SW480 (cell line): ENCODE measurements around the gene SPNS3.
A peak's percentile ranks its signal among the peaks of the same experiment; 100 is the strongest.

ENCODE experiments used
- DNase-seq: peaks from one replicate; pipeline ENCODE4 v3.0.0-alpha.2; 2016; ENCODE audit warnings: low spot score

The SPNS3 gene

GRCh38 chr17:4433515-4434031 is at the start of gene SPNS3:
TSS of gene SPNS3 (plus strand) at chr17:4433940. CDS start at chr17:4433968, 28 bp downstream.
- DNase-seq = peak; percentile 14

GRCh38 chr17:4386406-4386805 is 47.3 kb upstream of the SPNS3 start:
- no peak for DNase-seq

- DNase-seq = no peak
These were observed 46.6 kb upstream of the SPNS3 start for GRCh38 chr17:4387137-4387536.

- no peak for DNase-seq
These were observed 44.7 kb upstream of the SPNS3 start for GRCh38 chr17:4389079-4389478.

GRCh38 chr17:4393806-4394205 is 39.9 kb upstream of the SPNS3 start:
- no peak for DNase-seq

- DNase-seq = peak; percentile 68
These were observed 39.3 kb upstream of the SPNS3 start for GRCh38 chr17:4394208-4395110.

GRCh38 chr17:4395111-4395478 is 38.6 kb upstream of the SPNS3 start:
- no peak for DNase-seq

- DNase-seq = no peak
These were observed 35.9 kb upstream of the SPNS3 start for GRCh38 chr17:4397840-4398239.

GRCh38 chr17:4405038-4405669 is 28.6 kb upstream of the SPNS3 start:
- no peak for DNase-seq

- DNase-seq = no peak
These were observed 28.0 kb upstream of the SPNS3 start for GRCh38 chr17:4405699-4406098.

GRCh38 chr17:4406386-4406785 is 27.4 kb upstream of the SPNS3 start:
- no peak for DNase-seq

GRCh38 chr17:4407216-4407615 is 26.5 kb upstream of the SPNS3 start:
- DNase-seq = no peak

- DNase-seq = no peak
These were observed 25.9 kb upstream of the SPNS3 start for GRCh38 chr17:4407851-4408250.

GRCh38 chr17:4409659-4410058 is 24.1 kb upstream of the SPNS3 start:
- no peak for DNase-seq

GRCh38 chr17:4411201-4411600 is 22.5 kb upstream of the SPNS3 start:
- no peak for DNase-seq

- peak; percentile 81 for DNase-seq
These were observed 20.6 kb upstream of the SPNS3 start for GRCh38 chr17:4412933-4413831.

- DNase-seq = no peak
These were observed 16.5 kb upstream of the SPNS3 start for GRCh38 chr17:4417129-4417667.

GRCh38 chr17:4420692-4421131 is 13.0 kb upstream of the SPNS3 start:
- peak; percentile 72 for DNase-seq

- no peak for DNase-seq
These were observed 10.9 kb upstream of the SPNS3 start for GRCh38 chr17:4422864-4423263.

GRCh38 chr17:4425398-4425797 is 8.3 kb upstream of the SPNS3 start:
- no peak for DNase-seq

GRCh38 chr17:4426499-4427208 is 7.1 kb upstream of the SPNS3 start:
- DNase-seq = no peak
